ENCODE results near the gene EPAS1. TPM values are rescaled to one million over a fixed set of nuclear protein-coding genes. Genes with fewer than 3 reads are reported as not detected.

The EPAS1 gene
- total and polyA plus RNA-seq, 9 of the 15 experiments (the other 6 are each of a cell fraction or from before 2014, with no cell fraction given) = 0.25 to 11.2 (median 4.1) TPM

- TF ChIP-seq BRF1 (IDR thresholded peaks at IDR 0.05; ENCODE audit: borderline replicate concordance, extremely low read depth, insufficient read length) = no peak
- no peak for TF ChIP-seq GTF3C2 (IDR thresholded peaks at IDR 0.05; ENCODE audit: borderline replicate concordance, extremely low read depth, insufficient read length)
- no peak for TF ChIP-seq NR2C2 (CRISPR knock-in tag; IDR thresholded peaks at IDR 0.05)
- TF ChIP-seq NR2C2 (tag; IDR thresholded peaks at IDR 0.05) = peak; percentile 77
These were observed 42.7 kb downstream of the EPAS1 start (continued) for GRCh38 chr2:46339676-46340459.
